ENCODE results near the gene FAAP20.

- TF ChIP-seq, protein P1, sequence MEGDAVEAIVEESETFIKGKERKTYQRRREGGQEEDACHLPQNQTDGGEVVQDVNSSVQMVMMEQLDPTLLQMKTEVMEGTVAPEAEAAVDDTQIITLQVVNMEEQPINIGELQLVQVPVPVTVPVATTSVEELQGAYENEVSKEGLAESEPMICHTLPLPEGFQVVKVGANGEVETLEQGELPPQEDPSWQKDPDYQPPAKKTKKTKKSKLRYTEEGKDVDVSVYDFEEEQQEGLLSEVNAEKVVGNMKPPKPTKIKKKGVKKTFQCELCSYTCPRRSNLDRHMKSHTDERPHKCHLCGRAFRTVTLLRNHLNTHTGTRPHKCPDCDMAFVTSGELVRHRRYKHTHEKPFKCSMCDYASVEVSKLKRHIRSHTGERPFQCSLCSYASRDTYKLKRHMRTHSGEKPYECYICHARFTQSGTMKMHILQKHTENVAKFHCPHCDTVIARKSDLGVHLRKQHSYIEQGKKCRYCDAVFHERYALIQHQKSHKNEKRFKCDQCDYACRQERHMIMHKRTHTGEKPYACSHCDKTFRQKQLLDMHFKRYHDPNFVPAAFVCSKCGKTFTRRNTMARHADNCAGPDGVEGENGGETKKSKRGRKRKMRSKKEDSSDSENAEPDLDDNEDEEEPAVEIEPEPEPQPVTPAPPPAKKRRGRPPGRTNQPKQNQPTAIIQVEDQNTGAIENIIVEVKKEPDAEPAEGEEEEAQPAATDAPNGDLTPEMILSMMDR (IDR thresholded peaks at IDR 0.05; ENCODE audit: borderline replicate concordance, extremely low read depth, low read length, poor library complexity, severe bottlenecking) = peak; percentile 90
- no peak for TF ChIP-seq EZH2 (IDR thresholded peaks at IDR 0.05; ENCODE audit: borderline replicate concordance, low read depth, low read length, severe bottlenecking)
Measured at GRCh38 chr1:2174348-2175054, 20.1 kb downstream of the FAAP20 start.

All from DND-41 (cell line).